ENCODE data around the gene MYOM3. TPM values are rescaled to one million over a fixed set of nuclear protein-coding genes. Genes with fewer than 3 reads are reported as not detected.

Gene MYOM3
- total and polyA plus RNA-seq, 2 of the 13 experiments (the other 11 are each of a cell fraction or from before 2014, with no cell fraction given): 5.8 to 15.3 TPM

GRCh38 chr1:24126672-24127023 is 14.7 kb upstream of the MYOM3 start:
- ChIA-PET CTCF (ENCODE audit: low intra/inter-chr PET ratio, low total read pairs) (no interaction called here), POLR2A (interaction anchor here (1.1 kb wide), 1 partner anchor 14 kb away, joined by 3 read pairs; the partner anchor contains the start of gene MYOM3)
- in situ Hi-C loops (cut with HindIII; ENCODE audit: extremely low pct_ligation_motif_present, low pct_unique_long_range_greater_than_20kb) (no loop called here), intact Hi-C loops (cut with micrococcal nuclease; ENCODE audit: unreplicated experiment) (no loop called here)
- peaks cover 0 to 22% of the 10 kb centered on the region in 2 experiments; a peak in 3 of 5 replicates for H3K36me3 ChIP-seq (replicated peaks in 1 of 2; ENCODE audit: control insufficient read depth in 1 of 2, insufficient read depth in 2 of 2, low read length in 2 of 2)
- no peaks in the 10 kb centered on the region for H3K79me2 ChIP-seq (ENCODE audit: insufficient read depth, low read length)
- 94% methylated on average over 5 of the region's 5 CpGs for WGBS (ENCODE audit: low lambda C conversion rate)
- DNase-seq (ENCODE audit: low spot score) (no peak), FAIRE-seq (no peak), ATAC-seq (no peak)
- TF ChIP-seq ZNF660 (CRISPR knock-in tag; IDR thresholded peaks at IDR 0.05; ENCODE audit: borderline replicate concordance, low read depth) (no peak), ZNF260 (CRISPR knock-in tag; IDR thresholded peaks at IDR 0.05; ENCODE audit: borderline replicate concordance, low read depth) (no peak), U2AF1 (optimal IDR thresholded peaks at IDR 0.05; ENCODE audit: low read depth, low read length) (no peak), GABPB1 (CRISPR knock-in tag; IDR thresholded peaks at IDR 0.05) (no peak), DRAP1 (CRISPR knock-in tag; IDR thresholded peaks at IDR 0.05) (no peak), MLX (CRISPR knock-in tag; IDR thresholded peaks at IDR 0.05) (no peak), ZBTB42 (CRISPR knock-in tag; IDR thresholded peaks at IDR 0.05) (no peak), MXD3 (CRISPR knock-in tag; IDR thresholded peaks at IDR 0.05) (no peak), TOPORS (CRISPR knock-in tag; IDR thresholded peaks at IDR 0.05) (no peak)
- TF ChIP-seq, protein P1, sequence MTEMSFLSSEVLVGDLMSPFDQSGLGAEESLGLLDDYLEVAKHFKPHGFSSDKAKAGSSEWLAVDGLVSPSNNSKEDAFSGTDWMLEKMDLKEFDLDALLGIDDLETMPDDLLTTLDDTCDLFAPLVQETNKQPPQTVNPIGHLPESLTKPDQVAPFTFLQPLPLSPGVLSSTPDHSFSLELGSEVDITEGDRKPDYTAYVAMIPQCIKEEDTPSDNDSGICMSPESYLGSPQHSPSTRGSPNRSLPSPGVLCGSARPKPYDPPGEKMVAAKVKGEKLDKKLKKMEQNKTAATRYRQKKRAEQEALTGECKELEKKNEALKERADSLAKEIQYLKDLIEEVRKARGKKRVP (CRISPR knock-in tag; IDR thresholded peaks at IDR 0.05): no peak
- TF ChIP-seq, protein P2, sequence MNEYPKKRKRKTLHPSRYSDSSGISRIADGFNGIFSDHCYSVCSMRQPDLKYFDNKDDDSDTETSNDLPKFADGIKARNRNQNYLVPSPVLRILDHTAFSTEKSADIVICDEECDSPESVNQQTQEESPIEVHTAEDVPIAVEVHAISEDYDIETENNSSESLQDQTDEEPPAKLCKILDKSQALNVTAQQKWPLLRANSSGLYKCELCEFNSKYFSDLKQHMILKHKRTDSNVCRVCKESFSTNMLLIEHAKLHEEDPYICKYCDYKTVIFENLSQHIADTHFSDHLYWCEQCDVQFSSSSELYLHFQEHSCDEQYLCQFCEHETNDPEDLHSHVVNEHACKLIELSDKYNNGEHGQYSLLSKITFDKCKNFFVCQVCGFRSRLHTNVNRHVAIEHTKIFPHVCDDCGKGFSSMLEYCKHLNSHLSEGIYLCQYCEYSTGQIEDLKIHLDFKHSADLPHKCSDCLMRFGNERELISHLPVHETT (CRISPR knock-in tag; conservative IDR thresholded peaks at IDR 0.05): no peak
- H3K4me3 ChIP-seq (replicated peaks in 1 of 3; ENCODE audit: insufficient read depth in 1 of 3, low read depth in 2 of 3, low read length in 3 of 3): no peak overlapping the region
- no peaks in the 10 kb centered on the region for H3K4me1 ChIP-seq (ENCODE audit: insufficient read depth, low read length)
- H3K9me3 ChIP-seq (ENCODE audit: low read length): no peaks in the 10 kb centered on the region
- no peaks in the 10 kb centered on the region for H3K27me3 ChIP-seq (ENCODE audit: control insufficient read depth in 1 of 2, insufficient read depth in 2 of 2, low read length in 2 of 2)
- no peak overlapping the region for H2AFZ ChIP-seq (ENCODE audit: low read length)
- no peak overlapping the region for H3K9ac ChIP-seq (ENCODE audit: insufficient read depth, low read depth, low read length)
- H3K4me2 ChIP-seq (ENCODE audit: low read depth, low read length): no peak overlapping the region
- no TSS peak for BruUV-seq (replicated peaks)
- H4K20me1 ChIP-seq (ENCODE audit: insufficient read depth, low read length): no peaks in the 10 kb centered on the region
- no peak overlapping the region for H3K27ac ChIP-seq (ENCODE audit: extremely low read length, insufficient read depth, low read length)

Data from HepG2 (cell line).